CMK (cell line): ENCODE data around the gene ARHGAP26.

ENCODE experiments used
- DNase-seq: peaks from one replicate; pipeline ENCODE4 v3.0.0-alpha.2; 2010; ENCODE audit warnings: low read depth

ARHGAP26 gene

DNA sequence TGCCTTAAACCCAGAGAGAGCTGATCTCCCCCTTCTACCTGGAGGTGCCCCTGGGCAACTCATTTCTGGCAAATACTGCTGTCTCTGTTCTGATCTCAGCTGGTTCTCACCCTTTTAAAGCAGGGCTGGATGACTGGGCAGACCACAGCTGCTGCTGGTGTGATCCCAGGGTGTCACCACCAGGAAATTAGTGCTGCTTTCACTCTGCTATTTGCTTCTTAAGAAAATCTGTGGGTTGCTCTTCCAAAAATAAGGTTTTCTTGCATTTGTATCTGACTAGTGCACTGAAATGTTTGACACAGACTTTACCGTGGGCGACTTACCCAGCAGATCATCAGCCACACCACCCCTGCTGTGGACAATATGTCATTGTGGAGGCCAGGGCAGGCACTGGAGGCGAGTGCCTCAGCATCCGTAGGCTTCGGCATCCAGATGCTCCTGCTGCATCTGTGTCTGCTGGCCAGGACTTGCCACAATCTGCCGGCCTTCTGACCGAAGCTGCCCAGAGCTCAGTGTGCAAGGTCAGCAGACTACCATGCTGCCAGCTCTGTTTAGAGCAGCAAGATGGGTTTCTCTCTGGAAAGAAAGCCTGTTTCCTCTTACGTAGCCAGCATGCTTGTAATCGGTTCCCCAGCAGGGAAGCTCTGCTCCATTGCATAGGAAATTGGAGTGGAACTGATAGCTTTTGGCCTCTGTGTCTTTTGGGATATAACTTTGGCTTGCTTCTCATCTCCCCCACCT lies 13.6 kb downstream of the ARHGAP26 start:
- DNase-seq: no peak

DNA sequence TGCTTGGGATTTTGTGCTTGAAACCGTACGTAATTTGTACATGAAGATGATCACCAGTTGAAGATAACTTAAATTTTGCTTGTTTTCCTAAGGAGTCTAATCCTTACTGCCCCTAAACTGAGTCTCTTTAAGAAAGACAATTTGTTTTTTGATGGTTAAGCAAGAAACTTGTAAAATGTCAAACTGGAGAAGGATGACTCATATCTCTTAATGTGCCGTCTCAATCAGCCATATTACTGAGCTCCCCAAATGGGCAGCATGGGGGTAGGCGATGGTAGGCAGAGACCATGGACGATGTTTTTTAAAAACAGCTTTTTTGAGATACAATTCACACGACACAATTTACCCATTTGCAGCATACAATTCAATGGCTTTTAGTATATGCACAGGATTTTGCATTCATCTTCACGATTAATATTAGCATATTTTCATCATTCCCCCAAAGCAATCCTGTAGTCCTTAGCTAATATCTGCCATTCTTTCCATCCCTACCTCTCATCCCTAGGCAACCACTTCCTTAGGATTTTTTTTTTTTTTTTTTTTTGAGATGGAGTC lies 14.3 kb downstream of the ARHGAP26 start:
- no peak for DNase-seq

DNA sequence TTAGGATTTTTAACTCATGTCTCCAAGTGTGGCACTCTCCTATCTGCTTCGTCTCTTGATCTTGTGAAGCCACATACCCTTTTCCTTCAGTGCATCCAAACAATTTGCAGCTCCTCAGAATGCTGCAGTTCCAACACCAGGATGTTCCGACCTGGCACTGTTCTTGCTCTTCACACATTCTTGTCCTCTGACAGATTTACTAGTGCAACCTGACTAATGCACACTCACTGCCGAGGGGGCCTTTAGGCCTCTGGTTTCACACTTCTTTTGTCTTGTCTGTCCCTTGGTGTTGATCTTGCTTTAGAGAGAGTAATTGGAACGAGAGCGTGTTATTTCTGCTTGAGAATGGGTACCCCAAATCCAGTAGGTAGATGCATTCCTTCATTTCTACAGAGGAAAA lies 15.0 kb downstream of the ARHGAP26 start:
- no peak for DNase-seq

DNA sequence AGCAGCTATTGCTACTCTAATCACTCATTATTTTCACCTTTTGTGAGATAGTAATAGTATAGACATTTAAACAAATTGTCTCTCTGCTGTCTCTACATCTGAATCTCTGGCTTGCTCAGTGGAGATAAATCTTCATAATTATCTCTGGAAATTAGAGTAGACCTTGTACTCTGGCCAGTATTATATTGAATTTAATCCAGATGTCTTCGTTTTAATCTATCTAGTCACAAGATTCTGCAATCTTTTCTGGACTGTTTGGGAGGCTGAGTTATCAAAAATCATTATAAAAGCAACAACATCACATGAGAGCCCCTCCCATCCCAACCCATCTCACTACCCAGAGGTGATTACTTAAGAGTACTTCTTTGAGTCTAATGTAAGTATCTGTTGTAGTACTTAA lies 19.0 kb downstream of the ARHGAP26 start:
- no peak for DNase-seq

DNA sequence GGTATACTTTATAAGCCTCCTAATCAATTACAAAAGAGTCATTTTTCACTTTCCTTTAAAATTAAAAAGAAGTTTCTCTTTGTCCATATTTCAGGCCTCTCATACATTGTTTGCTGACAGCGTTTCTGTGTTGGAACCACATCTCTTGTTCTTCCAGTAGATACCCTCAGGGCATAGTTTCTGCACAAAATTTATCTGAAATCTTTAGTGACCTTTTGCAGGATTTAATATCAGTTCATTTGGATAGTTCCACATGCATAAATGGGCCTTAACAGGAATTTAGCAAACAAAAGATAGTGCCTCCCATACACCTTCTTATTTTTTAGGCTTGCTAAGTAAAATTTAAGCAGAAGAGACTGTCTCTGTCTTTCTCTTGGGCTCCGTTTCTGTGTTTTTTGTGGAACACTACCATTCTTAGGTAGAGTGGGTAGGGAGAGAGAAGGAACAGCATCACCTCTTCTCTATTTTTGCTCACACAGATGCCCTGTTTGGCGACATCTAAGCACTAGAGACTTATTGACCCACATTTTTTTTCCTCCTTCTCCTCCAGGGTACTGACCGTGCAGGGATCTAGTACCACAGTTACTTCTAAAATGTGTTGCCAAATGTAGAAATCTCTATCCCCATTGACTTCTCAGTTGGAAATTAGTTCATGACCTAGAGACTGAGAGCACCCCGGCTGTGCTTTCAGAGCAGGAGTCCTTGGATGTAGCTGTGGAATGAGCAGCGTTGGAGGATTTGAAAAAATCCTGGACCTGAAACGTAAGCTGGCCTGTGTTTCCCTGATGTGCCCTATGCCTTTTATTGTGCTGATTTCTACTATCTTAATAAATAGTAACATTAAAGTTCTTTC lies 22.1 kb downstream of the ARHGAP26 start:
- DNase-seq: no peak

DNA sequence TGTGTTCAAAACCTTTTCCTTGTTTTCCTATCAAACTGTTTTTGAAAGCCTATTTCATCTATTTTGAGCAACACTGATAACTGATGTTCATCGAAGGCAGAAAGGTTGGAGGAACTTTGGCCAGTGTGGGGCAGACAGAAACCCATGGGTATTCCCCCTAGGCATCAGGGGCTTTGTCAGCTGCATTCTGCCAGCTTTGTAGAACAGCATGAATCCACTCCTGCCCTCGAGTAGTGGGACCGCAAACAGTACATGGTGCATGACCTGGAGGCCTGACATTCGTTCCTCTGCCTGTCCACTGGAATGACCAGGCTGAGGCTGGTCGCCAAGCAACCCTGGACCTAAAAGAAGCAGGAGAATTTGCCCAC lies 22.7 kb downstream of the ARHGAP26 start:
- no peak for DNase-seq

DNA sequence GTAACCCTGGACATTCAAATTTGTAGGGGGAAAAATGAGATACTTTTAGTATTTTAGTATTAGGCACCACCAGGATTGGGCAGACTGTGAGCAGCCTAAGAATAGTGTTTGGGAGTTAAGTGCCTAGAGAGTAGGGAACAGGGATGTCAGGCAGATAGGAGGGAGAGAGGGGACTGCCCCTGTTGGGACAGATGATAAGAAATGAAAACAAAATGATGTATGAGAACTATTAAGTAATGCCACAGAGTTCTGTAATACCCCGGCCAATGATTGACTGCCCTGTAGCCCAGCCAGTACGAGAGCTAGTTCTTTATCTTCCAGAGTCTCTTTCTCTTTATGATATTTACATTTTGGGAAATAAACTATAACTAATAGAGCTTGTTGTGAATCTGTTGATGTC lies 24.4 kb downstream of the ARHGAP26 start:
- DNase-seq: no peak

DNA sequence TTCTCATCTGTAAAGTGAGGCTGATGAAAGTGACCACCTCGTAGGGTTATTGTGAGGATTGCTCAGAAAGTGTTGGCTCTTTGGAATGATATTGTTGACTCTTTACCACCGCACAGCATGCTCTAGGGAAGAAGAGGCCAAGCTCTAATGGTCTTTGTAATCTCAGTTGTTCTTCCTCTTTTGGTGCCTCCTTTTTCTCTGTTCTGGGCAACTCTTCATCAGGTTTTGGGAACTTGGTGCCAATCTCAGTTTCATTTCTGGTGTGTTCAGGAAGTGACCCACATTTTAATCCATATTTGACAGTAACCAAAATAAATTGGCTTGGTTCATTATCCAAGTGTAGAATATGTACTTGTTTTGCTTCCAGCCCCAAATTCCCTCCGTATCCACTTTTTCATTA lies 25.1 kb downstream of the ARHGAP26 start:
- no peak for DNase-seq

DNA sequence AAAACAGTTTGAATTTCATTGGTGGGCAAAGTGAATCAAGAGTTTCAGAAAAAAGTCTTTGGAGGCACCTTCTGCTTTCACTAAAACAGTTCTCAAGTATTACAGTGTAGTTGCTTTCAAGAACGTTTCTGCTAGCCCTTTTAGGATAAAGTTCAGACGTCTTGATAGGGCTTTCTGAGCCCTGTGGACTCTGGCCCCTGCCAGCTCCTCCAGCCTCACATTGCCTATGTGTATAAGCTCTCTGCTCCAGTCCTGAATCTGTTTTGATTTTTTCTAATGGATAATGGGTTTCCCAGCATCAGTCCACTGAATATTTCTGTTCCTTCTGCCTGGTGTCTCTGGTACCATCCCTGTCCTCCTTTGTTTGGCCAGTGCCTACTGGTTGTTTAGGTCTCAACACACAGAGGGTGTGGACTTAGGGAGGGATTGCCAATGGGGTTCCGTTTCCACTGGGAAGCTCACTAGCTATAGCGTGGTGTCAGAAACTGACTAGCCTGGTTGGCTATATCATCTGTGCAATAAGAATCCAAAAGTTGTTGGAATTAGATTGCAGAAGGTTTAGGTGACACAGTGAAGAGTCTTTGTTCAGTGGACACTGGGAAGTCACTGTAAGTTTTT lies 26.4 kb downstream of the ARHGAP26 start:
- DNase-seq: no peak

DNA sequence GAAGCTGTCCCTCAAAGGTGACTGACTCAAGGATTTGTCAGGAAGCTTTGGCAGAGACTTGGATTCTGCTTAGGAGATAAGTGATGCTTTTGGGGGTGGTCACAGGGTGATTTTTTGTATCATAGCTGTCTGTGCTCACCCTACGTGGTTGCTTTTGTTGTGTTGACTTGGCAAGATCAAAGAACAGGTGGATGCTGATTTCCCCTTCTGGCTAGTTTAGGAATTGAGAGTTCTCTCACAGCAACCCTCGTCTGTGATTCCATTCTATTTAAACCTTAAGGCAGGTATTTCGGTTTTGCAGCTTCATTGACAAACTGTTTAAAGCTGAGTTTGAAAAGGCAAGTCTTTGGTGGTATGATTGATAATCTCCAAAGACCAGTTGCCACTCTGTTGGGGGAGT lies 27.2 kb downstream of the ARHGAP26 start:
- DNase-seq: no peak

DNA sequence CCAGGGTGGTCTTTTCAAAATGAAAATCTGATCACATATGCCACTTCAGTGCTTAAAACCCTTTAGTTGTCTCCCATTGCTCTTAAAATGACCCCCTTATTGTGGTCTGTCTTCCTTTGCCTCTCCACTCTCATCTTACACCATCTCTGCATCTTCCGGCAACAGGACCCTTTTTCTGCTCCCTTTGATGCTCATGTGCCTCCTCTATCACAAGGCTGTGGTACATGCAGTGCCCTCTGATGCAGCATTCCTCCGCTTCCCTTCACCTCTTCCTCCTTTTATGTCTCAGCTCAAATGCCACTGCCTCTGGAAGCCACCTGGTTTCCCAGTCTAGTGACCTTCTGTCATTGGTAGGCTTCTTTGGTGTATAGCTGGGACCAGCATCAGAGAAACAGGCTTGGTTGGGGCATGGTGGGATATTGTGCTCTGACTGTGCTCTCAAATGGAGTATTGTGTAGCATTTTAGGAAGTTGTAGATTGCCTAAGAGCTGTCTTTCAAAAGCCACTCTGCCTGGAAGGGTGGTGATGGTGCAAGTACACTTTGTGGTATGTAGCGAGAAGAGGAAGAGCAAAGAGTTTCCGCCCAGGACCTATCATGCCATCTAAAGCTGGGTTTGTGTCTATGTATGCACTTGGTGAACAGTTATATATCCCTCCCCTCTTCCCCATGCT lies 28.1 kb downstream of the ARHGAP26 start:
- DNase-seq: no peak

DNA sequence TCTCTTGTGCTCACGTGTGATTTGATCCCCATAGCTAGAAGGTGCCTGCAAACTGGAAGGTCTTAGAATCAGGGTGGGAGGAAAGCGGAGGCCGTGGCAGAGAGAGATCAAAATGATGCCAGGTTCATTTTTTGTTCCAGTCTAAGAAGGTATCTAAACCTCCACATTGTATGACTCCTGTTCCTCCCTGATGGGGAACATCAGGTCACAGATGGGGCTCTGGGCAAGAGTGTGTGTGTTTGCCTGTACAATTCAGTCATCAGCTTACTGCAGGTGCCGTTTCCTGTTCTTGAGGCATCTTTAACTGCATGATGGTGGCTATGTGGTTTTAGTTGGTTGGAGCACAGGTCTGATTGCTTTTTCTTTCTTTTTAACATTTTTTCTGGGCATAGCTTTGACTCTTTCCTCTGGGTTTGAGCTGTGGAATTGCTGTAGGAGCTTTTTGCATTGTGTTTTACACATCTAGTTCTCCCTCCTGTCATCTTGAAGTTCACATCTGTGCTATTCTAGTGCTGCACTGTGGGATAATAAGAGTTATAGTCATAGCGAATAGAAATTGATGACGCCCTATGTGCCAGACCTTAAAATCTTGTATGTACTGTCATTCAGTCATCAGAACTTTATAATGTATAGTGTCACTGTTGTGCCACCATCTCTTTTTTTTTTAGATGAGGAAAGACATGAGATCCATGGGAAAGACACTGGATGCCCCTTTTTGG lies 30.8 kb downstream of the ARHGAP26 start:
- no peak for DNase-seq

DNA sequence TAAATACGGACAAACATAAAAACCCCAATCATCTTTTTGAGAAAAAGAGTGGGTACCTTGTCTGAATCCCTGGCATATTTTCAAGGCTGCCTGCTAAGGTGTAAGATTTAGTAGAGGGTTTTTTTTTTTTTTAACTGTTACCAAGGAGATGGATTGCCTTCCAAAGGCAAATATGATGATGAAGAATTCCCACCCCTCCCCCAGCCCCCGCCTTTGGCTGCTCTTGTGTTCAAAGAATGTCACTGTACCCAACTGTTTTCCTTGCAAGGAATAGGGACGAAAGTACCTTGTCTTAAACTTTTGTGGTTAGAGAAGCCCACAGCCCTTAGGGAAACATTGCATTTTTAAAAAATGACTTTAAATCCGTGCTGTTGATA lies 31.3 kb downstream of the ARHGAP26 start:
- no peak for DNase-seq

DNA sequence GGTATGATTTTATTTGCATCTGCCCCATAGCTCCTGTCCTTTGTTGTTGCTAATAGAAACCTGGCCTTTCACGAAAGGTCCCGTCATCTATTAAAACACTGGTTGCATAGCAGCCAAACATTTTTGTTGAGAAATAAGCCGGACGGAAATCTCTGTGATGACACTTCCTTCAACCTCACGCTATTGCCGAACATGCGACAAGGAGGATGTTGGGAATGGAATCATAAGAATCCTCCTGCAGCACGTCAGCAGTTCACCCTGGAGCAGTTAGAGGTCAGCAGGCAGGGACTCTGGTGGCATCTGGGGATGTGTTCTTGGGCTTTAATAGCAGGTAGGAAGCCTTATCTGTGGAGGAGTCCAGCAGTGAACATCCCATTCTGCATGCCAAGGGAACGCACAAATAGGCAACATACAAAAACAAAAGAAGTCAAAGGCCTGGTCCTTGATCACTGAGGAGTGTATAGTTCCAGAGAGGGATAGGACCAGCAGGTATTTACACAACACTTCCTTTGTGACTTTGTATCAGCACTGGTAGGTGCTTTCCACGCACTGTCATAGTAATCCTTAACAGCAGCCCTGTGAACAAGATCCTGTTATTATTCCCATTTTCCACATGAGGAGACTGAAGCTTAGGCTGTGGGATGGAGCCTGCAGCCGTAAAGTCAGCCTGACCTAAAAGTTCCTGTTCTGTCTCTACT lies 33.4 kb downstream of the ARHGAP26 start:
- no peak for DNase-seq

DNA sequence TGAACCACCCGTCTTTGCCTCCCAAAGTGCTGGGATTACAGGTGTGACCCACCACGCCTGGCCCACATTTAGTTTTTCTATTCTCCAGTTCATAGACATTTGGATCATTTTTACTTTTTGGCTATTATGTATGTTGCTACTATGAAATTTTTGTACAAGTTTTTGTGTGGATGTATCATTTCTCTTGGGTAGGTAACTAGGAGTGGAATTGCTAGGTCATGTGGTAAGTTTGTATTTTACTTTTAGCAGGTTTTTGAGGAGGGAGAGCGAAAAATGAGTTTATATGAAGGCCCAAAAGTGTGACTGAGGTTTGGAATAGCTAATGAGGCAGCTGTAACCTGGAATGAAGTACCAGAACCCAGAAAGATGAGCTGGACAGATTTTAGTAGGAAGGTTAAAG lies 35.2 kb downstream of the ARHGAP26 start:
- no peak for DNase-seq

DNA sequence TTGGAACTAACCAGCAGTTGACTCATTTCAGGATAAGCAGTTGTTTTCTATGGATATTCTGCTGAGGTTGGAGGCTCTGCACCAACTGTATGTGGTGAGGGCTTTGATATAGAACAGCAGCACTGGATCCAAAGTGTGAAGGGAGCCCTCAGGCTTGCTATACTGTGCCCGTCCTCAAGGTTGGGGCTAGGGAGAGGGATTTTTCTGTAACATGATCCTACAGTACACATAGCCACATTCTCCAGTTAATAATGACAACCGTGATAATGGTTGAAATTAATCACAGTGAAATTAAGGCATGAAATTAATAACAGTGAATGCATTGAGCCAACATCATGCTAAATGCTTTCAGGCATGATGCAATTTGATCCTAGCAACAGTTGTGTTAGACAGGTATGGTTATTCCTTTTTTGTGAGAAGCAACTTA lies 36.7 kb downstream of the ARHGAP26 start:
- no peak for DNase-seq

DNA sequence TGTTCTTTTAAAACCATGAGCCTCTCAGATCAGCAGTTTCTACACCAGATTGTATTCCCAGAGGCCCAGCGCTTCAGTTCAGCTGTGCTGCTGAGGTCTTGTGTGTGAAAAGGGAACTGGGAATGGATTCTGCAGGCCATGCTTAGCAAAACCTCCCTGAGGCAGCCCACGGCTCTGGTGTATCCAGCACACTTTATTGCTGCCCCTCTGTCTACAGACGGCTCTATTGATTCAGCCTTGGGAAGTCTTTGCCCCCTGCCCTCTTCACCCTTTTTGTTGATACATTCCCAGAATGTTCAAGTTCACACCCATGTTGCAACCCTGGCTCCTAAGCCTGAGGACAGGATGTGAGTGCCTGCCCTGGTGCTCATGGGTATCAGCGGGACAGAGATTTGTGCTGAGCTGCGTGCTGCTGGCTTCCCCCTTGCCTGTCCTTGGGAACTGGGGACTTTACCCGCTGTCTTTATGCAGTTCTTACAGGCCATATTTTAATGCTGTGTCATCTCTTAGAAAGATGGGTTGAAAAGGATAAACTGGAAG lies 37.3 kb downstream of the ARHGAP26 start:
- no peak for DNase-seq

DNA sequence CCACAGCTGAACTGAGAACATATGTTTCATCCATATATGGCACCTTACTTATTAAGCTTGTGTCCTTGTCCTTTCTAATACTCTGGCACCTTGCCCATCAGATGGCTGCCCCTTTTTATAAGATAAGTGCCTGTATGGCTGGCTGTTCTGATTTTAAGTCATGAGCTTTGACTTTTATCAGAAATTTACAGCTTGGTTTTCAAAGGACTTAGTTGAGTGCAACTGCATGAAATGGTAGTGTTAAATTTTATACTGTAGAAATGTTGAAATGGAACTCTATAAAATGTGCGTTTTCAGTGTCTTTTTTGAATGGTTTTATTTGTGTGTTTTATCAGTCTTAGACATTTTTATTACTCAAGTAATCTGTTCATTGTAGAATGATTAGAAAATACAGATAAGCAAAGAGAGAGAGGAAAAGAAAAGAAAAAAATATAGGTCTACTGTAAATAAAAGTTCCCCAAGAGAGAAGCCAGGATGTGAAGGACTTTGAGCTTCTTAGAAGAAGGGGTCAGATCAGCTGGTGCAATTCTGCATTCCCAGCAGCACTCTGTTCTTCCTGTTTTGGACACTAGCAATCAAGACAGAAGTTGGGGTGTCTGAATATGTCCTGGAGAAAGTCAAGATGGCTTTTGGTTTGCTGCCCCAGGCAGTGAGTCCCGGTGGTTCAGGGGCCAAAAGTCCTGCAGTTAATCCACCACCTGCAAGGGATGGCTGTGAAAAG lies 38.9 kb downstream of the ARHGAP26 start:
- DNase-seq: no peak

DNA sequence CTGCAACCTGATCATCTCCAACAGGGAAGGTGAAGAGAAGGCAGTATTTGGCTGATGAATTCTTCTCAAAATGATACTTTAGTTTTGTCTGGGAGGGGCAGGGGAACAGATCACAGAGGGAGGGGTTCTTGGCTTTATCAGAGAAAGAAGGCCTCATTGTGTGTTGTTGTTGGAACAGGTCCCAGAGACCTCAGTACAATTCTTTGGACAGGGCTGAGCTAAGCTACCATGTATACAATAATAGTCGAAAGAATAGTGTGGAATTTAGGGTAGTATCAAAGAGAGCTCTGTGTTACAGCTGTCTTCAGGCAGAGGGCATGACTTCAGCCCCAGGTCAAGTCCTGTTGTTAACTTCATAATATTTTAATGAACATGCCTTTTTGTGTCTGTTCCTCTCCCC lies 39.9 kb downstream of the ARHGAP26 start:
- DNase-seq: no peak

DNA sequence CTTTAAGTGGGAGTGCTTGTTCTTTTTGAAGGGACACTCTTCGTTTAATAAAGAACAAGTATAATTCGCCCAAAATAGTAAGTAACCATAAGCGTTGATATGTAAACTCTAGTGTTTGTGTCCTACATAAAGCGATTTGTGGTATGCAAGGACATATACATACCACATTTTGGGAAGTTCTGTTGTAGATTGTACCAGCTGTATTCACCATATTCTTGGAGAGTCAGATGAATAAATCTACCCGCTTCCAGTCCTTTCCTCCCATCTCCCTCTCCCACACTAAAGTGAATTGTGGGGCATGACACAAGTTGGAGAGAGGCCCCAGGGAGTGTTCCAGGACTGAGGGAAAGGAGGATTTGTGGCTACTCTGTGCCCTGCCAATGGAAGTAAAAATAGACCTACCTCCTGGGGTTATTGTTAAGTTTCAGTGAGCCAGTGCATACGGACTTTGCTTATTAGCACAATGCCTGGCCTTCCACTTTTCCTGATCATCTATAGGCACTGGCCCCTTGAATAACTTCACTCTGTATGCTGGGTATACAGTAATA lies 40.6 kb downstream of the ARHGAP26 start:
- no peak for DNase-seq
